ENCODE measurements around the gene TBKBP1.
"Not testable (repeated sequence)": the region's sequence is repeated elsewhere in the genome, so short reads cannot be mapped to it uniquely, and the experiment has no call there.

TBKBP1 gene

DNA sequence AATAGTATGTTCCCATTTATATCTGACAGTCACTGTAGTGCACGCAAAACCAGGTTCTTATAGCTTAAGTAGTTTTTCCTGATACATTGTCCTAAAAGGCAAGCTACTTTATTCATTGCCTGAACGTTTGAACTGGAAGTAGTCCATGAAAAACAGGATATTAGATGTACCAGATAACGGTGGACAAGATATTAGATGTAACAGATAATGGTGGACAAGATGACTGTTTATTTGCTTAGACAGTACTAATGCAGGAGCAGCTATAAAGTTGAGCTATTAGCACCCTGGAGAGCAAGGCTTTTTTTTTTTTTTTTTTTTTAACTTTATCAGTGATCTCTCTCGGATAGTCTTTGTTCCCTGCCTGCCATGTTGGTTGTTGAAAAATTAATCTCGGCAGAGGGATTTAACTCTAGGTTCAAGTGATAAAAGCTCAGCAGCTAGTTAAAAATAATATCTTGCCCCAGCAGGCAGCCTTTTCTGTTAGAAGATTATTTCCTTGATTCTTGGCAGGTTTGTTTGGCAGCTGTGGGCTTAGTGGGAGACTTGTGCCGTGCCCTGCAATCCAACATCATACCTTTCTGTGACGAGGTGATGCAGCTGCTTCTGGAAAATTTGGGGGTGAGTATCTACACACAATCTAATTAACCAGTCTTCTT, 17.3 kb upstream of the TBKBP1 start:
- H2AFZ ChIP-seq (ENCODE audit: low read length) = no peak overlapping the region
- no peak overlapping the region for H3K9ac ChIP-seq (ENCODE audit: low read length)
- no peaks in the 10 kb centered on the region for H3K9me2 ChIP-seq (ENCODE audit: low read depth, low read length)
- H3K4me2 ChIP-seq (ENCODE audit: low read length) = no peak overlapping the region
- TF ChIP-seq, protein P1, sequence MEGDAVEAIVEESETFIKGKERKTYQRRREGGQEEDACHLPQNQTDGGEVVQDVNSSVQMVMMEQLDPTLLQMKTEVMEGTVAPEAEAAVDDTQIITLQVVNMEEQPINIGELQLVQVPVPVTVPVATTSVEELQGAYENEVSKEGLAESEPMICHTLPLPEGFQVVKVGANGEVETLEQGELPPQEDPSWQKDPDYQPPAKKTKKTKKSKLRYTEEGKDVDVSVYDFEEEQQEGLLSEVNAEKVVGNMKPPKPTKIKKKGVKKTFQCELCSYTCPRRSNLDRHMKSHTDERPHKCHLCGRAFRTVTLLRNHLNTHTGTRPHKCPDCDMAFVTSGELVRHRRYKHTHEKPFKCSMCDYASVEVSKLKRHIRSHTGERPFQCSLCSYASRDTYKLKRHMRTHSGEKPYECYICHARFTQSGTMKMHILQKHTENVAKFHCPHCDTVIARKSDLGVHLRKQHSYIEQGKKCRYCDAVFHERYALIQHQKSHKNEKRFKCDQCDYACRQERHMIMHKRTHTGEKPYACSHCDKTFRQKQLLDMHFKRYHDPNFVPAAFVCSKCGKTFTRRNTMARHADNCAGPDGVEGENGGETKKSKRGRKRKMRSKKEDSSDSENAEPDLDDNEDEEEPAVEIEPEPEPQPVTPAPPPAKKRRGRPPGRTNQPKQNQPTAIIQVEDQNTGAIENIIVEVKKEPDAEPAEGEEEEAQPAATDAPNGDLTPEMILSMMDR (IDR thresholded peaks at IDR 0.05; ENCODE audit: low read length) = no peak
- no peak for TF ChIP-seq EZH2 (IDR thresholded peaks at IDR 0.05; ENCODE audit: borderline replicate concordance, low read length)
- H4K20me1 ChIP-seq (ENCODE audit: insufficient read depth, low read length) = no peaks in the 10 kb centered on the region
- no peaks in the 10 kb centered on the region for H3K79me2 ChIP-seq (ENCODE audit: insufficient read depth, low read length)
- no peak overlapping the region for H3K27ac ChIP-seq (ENCODE audit: low read depth, low read length, poor library complexity, severe bottlenecking)
- peaks cover 98% of the 10 kb centered on the region for H3K36me3 ChIP-seq (ENCODE audit: insufficient read depth, low read length)
- H3F3A ChIP-seq (ENCODE audit: insufficient read depth, low read length) = no peaks in the 10 kb centered on the region
- no peak overlapping the region for H3K4me3 ChIP-seq (ENCODE audit: low read depth, low read length, poor library complexity, severe bottlenecking)
- H3K4me1 ChIP-seq (ENCODE audit: insufficient read depth, low read length, severe bottlenecking) = no peaks in the 10 kb centered on the region
- no peaks in the 10 kb centered on the region for H3K9me3 ChIP-seq (ENCODE audit: low read length)
- H3K27me3 ChIP-seq (ENCODE audit: insufficient read depth, low read length) = no peaks in the 10 kb centered on the region

DNA sequence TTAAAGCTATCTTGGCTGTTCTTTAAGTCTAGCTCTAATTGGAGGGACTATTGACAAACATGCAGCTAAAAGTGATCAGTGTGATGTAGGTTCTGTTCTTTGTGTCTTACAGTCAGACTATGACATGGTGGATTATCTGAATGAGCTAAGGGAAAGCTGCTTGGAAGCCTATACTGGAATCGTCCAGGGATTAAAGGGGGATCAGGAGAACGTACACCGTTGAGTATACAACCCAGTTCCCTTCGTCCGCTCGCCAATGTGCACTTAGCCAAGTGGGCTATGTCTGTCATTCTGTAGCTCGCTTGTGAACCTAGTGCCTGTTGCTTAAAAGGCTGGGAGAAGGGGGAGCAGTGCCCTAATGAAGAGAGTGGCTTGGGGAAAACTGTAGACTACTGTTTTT, 15.8 kb upstream of the TBKBP1 start:
- Histone ChIP-seq H3K9me2 (ENCODE audit: low read depth, low read length) (no peaks in the 10 kb centered on the region), H3K36me3 (ENCODE audit: insufficient read depth, low read length) (peaks cover 98% of the 10 kb centered on the region), H4K20me1 (ENCODE audit: insufficient read depth, low read length) (no peaks in the 10 kb centered on the region), H3K27me3 (ENCODE audit: insufficient read depth, low read length) (no peaks in the 10 kb centered on the region), H3K9ac (ENCODE audit: low read length) (no peak overlapping the region), H3K79me2 (ENCODE audit: insufficient read depth, low read length) (no peaks in the 10 kb centered on the region), H3K27ac (ENCODE audit: low read depth, low read length, poor library complexity, severe bottlenecking) (no peak overlapping the region), H3K9me3 (ENCODE audit: low read length) (no peaks in the 10 kb centered on the region), H3K4me1 (ENCODE audit: insufficient read depth, low read length, severe bottlenecking) (no peaks in the 10 kb centered on the region), H3K4me2 (ENCODE audit: low read length) (no peak overlapping the region), H3K4me3 (ENCODE audit: low read depth, low read length, poor library complexity, severe bottlenecking) (no peak overlapping the region), H2AFZ (ENCODE audit: low read length) (no peak overlapping the region), H3F3A (ENCODE audit: insufficient read depth, low read length) (no peaks in the 10 kb centered on the region)
- no peak for TF ChIP-seq EZH2 (IDR thresholded peaks at IDR 0.05; ENCODE audit: borderline replicate concordance, low read length)
- TF ChIP-seq, protein P1 (IDR thresholded peaks at IDR 0.05; ENCODE audit: low read length) = no peak

DNA sequence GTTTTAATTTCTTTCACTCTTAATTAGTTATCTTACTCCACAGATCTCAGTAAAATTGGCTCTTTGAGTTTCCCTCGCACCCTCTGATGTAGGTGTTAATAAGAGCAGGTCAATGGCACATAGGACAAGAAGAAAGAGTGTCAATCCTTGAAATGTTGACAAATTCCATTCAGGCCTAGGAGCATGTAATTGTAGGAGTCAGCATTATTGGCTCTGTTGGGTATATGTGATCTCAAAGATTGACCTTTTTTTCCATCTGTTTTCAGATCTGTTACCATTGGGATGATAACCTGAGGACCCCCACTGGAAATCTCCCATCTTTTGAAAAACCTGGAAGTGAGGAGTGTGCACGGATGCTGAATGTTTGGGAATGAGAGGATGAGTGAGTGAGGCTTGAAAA, 11.8 kb upstream of the TBKBP1 start:
- Histone ChIP-seq H3K9ac (ENCODE audit: low read length) (no peak overlapping the region), H3K27ac (ENCODE audit: low read depth, low read length, poor library complexity, severe bottlenecking) (no peak overlapping the region), H3K4me1 (ENCODE audit: insufficient read depth, low read length, severe bottlenecking) (no peaks in the 10 kb centered on the region), H3K9me3 (ENCODE audit: low read length) (no peaks in the 10 kb centered on the region), H4K20me1 (ENCODE audit: insufficient read depth, low read length) (no peaks in the 10 kb centered on the region), H3K4me2 (ENCODE audit: low read length) (no peak overlapping the region), H3K36me3 (ENCODE audit: insufficient read depth, low read length) (peaks cover 91% of the 10 kb centered on the region), H3K27me3 (ENCODE audit: insufficient read depth, low read length) (no peaks in the 10 kb centered on the region), H3K9me2 (ENCODE audit: low read depth, low read length) (no peaks in the 10 kb centered on the region), H3F3A (ENCODE audit: insufficient read depth, low read length) (peaks cover 7% of the 10 kb centered on the region; the same call in 1 of the 2 replicates), H3K4me3 (ENCODE audit: low read depth, low read length, poor library complexity, severe bottlenecking) (no peak overlapping the region), H3K79me2 (ENCODE audit: insufficient read depth, low read length) (no peaks in the 10 kb centered on the region), H2AFZ (ENCODE audit: low read length) (no peak overlapping the region)
- TF ChIP-seq, protein P1 (IDR thresholded peaks at IDR 0.05; ENCODE audit: low read length) = no peak
- TF ChIP-seq EZH2 (IDR thresholded peaks at IDR 0.05; ENCODE audit: borderline replicate concordance, low read length) = no peak

DNA sequence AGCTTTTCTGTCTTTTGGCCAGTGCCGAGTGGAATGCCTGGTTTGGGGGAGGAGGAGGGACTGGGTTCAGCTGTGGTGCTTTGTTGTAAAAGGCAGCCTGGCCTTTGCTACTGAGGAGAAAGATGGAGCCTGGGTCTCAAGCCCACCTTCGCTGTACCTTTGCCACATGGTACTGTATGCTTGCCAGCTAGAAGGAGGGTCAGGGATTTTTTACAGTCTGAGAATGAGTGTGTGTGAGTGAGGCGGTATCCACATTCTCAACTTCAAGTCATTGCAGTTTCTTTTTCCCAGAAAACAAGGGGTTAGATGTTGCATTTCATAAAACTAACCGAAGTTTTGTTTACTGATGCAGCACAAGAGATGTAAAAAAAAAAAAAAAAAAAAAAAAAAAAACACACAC, 11.2 kb upstream of the TBKBP1 start:
- not testable (repeated sequence) for H3F3A ChIP-seq (ENCODE audit: insufficient read depth, low read length); H3K27ac ChIP-seq (ENCODE audit: low read depth, low read length, poor library complexity, severe bottlenecking); H3K4me3 ChIP-seq (ENCODE audit: low read depth, low read length, poor library complexity, severe bottlenecking); H3K9me2 ChIP-seq (ENCODE audit: low read depth, low read length); H3K4me1 ChIP-seq (ENCODE audit: insufficient read depth, low read length, severe bottlenecking); H3K9ac ChIP-seq (ENCODE audit: low read length); H3K9me3 ChIP-seq (ENCODE audit: low read length); H3K79me2 ChIP-seq (ENCODE audit: insufficient read depth, low read length); H3K4me2 ChIP-seq (ENCODE audit: low read length); H3K27me3 ChIP-seq (ENCODE audit: insufficient read depth, low read length); H4K20me1 ChIP-seq (ENCODE audit: insufficient read depth, low read length); H2AFZ ChIP-seq (ENCODE audit: low read length)
- H3K36me3 ChIP-seq (ENCODE audit: insufficient read depth, low read length) = peaks cover 85% of the 10 kb centered on the region

All from OCI-LY1 (cell line).